Measurements from ENCODE around the gene FAM3D.

The FAM3D gene

GRCh38 chr3:58657036-58657520 is 9.5 kb downstream of the FAM3D start:
- no peak overlapping the region for H3K4me3 ChIP-seq (ENCODE audit: low read depth, low read length)
- DNase-seq (ENCODE audit: low read depth), result no peak
- no peak for TF ChIP-seq CTCF (IDR thresholded peaks at IDR 0.05; ENCODE audit: low read depth, low read length, missing control alignments)

- TF ChIP-seq CTCF (IDR thresholded peaks at IDR 0.05; ENCODE audit: low read depth, low read length, missing control alignments), result no peak
- DNase-seq (ENCODE audit: low read depth), result no peak
- no peak overlapping the region for H3K4me3 ChIP-seq (ENCODE audit: low read depth, low read length)
These were observed 9.9 kb downstream of the FAM3D start for GRCh38 chr3:58656631-58657030.

GRCh38 chr3:58654466-58654865 is 12.1 kb downstream of the FAM3D start:
- H3K4me3 ChIP-seq (ENCODE audit: low read depth, low read length), result no peak overlapping the region
- DNase-seq (ENCODE audit: low read depth), result no peak
- no peak for TF ChIP-seq CTCF (IDR thresholded peaks at IDR 0.05; ENCODE audit: low read depth, low read length, missing control alignments)

GRCh38 chr3:58652624-58653023 is 13.9 kb downstream of the FAM3D start:
- no peak for DNase-seq (ENCODE audit: low read depth)
- no peak for TF ChIP-seq CTCF (IDR thresholded peaks at IDR 0.05; ENCODE audit: low read depth, low read length, missing control alignments)
- H3K4me3 ChIP-seq (ENCODE audit: low read depth, low read length), result no peak overlapping the region

- no peak for DNase-seq (ENCODE audit: low read depth)
- no peak overlapping the region for H3K4me3 ChIP-seq (ENCODE audit: low read depth, low read length)
These were observed 15.3 kb downstream of the FAM3D start for GRCh38 chr3:58651276-58651675.

GRCh38 chr3:58647381-58648141 is 19.0 kb downstream of the FAM3D start:
- DNase-seq (ENCODE audit: low read depth), result no peak
- no peak for TF ChIP-seq CTCF (IDR thresholded peaks at IDR 0.05; ENCODE audit: low read depth, low read length, missing control alignments)
- no peak overlapping the region for H3K4me3 ChIP-seq (ENCODE audit: low read depth, low read length)

More at GRCh38 chr3:58651276-58651675, 15.3 kb downstream of the FAM3D start:
- no peak for TF ChIP-seq CTCF (IDR thresholded peaks at IDR 0.05; ENCODE audit: low read depth, low read length, missing control alignments)

GRCh38 chr3:58646503-58646902 is 20.1 kb downstream of the FAM3D start:
- DNase-seq (ENCODE audit: low read depth), result no peak
- no peak for TF ChIP-seq CTCF (IDR thresholded peaks at IDR 0.05; ENCODE audit: low read depth, low read length, missing control alignments)
- no peak overlapping the region for H3K4me3 ChIP-seq (ENCODE audit: low read depth, low read length)

All from GM12864 (cell line).